Urothelium cell line (cell line): Measurements from ENCODE around the gene LEMD1.
"Not testable (repeated sequence)": the region's sequence is repeated elsewhere in the genome, so short reads cannot be mapped to it uniquely, and the experiment has no call there.

ENCODE experiments used
- DNase-seq: peaks from one replicate; pipeline ENCODE4 v3.0.0; 2011; ENCODE audit warnings: low spot score, mixed read lengths
- FAIRE-seq: peaks from 2 replicates; lab custom pipeline; 2011; peaks lifted over from hg19 to GRCh38; lab: Jason Lieb, UNC

Gene LEMD1

DNA sequence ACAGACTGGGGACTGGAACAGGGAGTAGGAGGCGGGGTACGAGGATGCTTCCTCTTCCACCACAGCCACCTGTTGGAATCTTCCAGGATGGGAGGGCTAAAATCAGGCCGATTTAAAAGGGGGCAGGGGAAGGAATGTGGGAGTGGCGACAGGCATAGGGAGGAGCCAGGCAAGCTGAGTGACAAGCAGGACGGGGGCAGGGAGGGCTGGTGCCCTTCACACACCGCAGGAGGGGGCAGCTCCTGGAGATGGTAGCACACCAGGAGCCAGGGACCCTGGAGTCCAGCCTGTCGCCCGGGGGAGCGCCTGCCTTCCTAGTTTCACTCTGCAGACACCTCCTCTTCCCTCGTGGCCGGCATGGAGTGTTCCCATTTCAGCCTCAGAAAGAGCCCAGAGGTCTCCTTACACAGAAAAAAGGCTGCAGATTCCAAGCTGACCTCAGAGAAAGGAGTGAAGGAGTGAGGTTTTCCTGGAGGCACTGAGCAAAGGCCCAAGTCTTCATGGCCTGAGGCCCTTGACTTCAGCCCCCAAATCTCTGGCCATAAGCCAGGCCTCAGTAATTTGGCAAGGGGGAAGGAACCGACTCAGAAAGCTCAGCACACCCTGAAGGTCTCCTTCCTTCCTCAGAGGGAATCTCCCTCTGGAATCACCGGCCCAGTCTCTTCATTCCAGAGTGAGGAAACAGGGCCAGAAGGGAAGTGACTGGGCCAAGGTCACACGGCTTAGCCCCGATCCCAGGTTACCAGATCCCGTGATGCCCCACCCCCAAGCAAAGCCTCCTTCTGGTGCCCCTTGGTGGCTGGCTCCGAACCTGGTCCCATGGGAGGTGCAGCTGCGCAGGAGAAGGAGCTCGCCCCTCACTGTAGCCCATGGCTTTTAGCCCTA, 25.8 kb upstream of the LEMD1 start:
- peak; percentile 86 for FAIRE-seq
- DNase-seq, result peak; percentile 69

DNA sequence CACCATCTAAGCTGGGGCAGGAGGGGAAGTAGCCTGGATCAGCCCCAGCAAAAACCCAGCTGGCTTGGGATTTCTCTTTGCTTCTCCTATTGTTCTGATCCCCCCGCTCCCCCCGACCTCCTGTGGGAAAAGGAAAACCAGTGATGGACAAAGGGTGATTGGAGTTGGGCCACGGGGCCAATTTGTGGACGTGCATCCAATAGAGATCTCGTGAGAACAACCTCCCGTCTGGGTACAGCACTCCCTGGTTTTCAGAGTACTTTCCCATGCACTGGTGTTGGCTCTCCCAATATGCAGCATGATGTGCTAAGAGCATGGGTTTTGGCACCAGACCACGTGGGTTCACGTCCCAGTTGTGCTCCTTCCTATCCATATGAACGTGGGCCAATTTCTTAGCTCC, 25.0 kb upstream of the LEMD1 start:
- FAIRE-seq (no peak), DNase-seq (no peak)

DNA sequence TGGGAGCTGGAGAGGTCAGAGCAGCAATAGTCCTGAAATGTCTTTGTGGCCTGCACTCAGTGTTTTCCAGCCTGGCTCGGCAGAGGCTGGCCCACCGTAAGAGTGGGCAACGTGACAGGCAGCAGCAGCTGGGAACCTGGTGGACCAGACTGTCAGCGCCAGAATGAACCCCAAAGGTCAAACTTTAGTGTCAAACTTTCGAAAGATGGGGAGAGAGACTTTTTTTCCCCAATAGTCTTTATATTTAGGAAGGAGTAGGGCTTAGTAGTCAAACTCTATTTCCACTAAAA, 23.7 kb upstream of the LEMD1 start:
- FAIRE-seq, result no peak
- DNase-seq, result no peak

DNA sequence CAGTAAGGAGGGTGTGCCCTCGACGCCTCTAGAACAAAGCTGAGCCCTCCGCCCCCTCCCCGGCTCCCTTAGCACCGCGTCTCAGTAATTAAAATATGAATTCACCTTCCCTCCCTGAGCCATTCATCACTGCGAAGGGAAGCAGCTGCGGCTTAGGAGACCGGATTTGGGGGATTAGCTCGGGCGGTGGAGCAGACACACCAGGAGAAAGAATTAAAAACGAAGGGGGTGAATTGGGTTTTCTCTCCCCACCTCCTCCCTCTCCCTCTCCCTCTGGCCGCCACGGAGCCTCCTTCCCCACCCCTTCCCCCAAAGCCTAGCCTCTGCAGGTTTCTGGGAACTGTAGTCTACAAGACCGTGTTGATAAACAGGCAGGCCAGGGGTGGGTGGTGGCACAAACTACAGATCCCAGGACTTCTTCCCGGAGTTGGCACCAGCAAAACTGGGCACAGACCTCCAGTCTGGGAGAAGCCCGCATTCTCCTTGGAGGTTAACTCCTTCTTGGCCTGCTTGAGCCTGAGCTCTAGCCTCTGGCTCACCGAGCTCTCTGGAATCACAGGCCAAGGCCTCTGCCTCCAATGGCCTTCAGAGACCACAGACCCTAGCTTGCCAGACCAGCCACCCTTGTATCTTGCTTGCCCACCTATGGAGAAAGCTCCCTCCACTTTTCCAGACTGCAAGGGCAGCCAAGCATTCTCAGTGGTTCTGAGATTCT, 23.2 kb upstream of the LEMD1 start:
- FAIRE-seq, result no peak
- DNase-seq, result peak; percentile 66

DNA sequence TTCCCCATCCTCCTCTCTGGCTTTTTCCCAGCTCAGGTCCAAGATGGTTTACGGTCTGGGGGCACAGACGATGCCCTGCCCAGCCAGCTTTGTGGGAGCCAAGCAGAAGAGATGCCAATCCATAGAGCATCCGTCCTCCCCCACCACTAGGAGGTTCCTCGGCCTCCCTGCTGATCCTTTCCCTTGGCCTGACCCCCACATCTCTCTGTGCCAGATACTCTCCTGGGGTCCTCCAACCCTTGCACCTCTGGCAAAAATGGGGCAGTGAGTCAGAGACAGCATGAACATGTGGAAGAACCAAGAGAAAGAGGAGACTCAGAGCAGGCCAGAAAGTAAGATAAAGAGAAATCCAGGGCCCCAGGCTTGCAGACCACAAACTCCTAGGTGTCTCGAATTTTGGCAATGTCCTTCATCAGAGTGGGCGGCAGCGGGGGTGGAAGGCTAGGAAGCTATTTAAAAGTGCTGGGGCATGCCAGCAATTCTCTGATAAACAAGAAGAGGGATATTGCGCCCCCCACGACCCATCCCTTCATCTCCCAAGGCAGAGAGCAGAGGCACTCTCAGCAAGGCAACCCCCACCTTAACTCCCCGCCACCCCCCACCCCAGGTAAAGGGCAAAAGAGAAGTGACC, 22.6 kb upstream of the LEMD1 start:
- no peak for FAIRE-seq
- no peak for DNase-seq

DNA sequence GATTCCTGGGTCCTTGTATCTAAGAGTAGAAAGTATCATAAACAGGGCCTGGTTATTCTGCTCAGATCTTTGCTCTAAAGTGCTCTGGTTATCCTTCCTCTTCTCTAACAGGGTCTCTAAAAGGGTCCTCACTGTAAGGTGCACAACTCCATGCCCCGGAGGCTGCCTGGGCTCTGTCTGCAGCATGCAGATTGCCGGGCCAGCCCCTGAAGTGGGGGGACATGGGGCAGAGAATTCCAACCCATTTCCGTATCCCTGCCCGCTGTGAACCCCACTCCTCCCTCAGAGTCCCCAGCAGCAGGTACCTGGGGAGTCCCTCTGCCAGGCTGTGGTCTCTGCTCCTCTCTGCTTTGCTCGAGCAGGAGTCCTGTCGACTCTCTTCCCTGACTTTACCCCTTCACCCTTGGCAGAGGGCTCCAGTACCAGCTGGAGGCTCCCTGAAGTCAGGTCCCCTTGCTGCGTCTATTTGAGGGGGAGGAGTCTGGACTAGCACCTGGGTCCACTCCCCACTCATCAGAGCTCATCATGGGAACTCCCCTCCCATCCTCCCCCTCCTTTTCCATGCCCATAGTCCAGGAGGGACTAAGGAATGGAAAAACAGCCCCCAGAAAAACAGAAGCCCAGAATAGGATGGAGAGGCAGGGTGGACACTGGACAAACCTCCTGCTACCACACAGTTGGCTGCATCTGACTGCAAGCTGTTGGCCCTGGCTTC, 21.9 kb upstream of the LEMD1 start:
- DNase-seq (no peak), FAIRE-seq (no peak)

DNA sequence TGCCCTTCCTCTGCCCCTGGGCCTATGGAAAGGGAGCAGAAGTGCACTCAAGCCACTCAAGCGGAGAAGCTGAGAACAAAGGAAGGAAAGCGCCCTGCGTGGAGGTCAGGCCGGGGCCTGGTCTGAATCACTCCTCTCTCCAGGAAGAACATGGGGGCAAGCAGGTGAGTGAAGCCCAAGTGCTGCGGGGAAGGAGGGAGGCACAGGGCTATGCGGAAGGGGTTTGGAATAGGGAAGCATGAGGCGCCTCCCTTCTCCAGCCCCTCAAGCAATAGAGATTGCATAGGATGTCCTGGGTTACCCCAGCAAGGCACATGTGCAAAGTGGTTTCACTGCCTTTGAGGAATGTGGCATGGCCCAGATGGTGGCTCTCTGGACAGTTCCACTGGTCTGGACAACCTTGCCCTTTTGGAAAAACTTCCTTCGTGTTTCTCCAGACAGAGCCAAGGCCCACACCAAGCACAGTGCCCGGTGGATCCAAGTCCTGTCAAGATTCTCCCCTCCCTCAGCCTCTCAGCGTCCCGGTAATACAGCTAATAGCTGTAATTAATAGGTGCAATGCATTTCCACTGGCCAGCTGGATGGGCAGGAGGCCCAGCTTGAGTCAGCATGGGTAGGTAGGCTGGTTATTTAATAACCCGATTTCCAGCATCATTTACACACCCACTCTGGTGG, 20.3 kb upstream of the LEMD1 start:
- FAIRE-seq (no peak), DNase-seq (no peak)

DNA sequence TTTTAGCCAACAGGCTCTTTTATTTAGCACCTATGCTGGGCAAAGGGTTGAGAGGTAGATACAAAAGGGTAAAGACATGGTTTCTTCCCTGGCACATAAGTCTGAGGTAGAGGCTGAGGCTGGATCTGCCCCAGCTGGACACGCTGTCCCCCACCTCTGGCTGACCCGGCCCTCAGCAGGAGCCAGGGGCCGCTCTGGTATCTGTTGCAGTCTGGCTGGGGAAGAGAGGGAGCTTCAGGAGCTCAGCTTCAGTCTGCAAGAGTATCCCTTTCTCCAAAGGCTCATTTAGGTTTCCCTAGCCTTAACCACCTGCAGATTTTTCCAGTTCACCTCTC, 19.8 kb upstream of the LEMD1 start:
- DNase-seq (no peak), FAIRE-seq (no peak)

DNA sequence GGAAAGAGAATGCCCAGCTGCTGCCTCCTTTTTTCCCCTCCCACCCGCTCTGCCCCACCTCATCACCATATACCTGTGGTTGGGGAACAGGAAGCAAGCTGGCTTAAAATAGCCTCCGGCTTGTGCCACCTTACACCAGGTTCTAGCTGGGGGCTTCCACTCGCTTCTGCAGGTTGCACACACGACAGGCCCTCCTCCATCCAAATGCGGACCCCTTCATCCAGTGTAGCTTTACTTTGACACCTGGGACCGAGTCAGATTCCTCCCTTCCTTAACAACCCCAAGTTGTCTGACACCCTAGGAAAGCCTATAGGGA, 19.4 kb upstream of the LEMD1 start:
- no peak for FAIRE-seq
- no peak for DNase-seq

DNA sequence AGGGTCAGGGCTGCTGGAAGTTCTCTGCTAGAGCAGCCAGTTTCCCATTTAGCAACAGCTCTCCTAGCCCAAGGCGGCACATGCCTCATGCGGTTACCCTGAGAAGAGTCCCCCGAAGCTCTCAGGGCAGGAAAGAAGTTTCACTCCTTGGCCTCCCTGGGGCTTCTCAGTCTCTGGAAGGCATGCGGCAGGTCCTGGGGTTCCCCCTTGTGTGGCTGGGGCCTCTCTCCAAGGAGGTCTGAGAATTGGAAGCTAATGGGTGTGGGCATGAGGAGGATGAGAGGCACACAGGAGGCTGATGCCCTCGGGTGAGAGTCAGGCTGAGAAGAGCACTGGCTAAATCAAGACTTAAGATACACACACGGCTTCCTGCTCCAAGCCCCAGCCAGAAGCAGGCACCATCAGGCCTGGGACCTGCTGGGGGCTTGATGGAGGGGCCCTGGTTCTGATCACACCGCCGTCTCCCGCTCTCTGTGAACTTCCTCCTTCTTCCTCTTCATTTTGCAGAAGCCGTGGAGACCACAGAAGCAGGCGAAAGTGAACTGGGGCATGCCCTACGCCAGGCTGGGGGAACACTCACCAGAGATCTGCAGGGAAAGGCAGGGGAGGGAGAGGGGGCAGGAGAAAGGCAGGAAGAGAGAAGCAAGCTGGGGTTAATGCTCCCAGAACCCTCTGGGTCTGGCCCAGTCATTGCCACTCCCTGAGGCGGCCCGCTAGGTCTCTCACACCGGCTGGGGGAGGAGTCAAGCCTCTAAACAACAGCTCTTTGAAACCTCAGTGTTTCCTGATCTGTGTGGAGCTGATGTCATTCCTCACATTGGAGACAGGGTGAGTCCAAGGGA, 18.8 kb upstream of the LEMD1 start:
- FAIRE-seq (no peak), DNase-seq (peak; percentile 88)

DNA sequence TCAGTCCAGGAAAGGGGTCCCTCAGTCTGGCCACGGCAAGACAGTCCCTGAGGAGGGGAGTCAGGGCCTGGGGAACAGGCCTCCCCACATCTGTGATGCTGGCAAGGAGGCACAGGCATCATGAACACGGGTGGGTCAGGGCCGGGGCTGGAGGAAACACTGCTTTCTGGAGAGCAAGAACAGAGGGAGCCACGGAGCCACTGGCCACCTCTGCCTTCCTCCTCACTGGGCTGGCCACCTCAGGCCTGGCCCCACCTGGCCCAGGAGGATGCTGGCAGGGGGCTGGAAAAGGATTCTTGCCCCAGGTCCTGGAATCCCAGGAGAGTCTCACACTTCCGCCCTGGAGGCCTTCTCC, 18.2 kb upstream of the LEMD1 start:
- FAIRE-seq, result no peak
- DNase-seq, result no peak

DNA sequence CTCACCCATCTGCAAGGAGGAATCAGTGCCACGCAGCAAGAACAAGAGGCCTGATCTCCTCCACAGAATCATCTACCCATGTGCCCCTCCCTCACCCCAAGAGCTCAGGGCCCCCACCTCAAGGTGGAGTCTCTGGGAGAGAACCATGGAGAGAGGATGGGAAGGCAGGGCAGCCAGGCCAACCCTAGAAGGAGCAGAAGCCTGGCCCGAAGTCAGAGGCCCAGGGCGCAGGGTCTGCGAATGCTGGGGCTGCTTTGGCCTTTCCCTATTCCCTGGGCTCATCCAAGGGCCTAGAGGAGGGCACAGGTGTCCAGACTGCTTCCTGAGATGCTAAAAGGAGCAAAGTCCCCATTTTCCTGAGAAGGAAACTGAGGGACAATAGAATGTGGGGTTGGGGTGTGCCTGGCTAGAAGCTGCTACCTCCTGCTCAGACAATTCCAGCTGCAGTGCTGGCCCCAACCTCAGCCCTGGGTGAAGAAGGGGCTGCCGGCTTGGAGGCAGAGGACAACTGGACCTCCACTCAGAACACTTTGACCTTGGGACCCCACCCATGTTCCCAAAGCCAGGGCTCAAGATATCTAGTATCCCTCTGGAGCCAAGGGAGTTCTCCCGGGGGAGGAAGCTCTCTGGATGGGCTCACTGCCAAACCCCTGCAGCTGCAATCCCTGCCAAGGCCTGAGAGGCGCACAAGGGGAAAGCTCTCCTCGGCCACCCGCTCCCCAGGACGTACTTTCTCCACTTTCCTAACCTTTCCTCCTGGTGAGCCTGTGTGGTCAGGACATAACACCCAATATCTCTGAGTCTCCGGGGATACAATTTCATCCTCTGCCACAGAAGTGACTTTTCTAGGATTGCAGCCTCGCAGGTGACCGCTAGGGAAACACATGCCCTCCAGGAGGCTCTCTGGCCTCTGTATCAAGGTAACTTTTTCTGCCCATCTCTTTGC, 16.6 kb upstream of the LEMD1 start:
- DNase-seq (peak; percentile 75), FAIRE-seq (no peak)

DNA sequence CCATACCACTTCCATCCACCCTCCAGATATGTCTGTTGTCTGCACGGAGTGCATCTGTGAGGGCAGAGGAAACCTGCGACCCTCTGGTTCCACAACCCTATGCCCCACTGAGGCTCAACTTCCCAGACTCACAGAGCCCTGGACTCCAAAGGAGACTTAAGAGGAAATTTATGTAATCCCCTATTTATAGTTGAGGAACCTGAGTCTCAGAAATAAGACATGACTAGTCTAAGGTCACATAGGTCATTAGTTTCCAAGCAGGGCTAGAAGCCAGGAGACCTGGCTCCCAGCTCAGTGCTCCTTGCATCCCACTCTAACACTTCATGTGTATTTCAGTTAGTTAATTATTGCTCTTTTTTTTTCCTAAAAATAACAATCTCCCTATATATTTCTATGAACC, 15.7 kb upstream of the LEMD1 start:
- FAIRE-seq (no peak), DNase-seq (no peak)

DNA sequence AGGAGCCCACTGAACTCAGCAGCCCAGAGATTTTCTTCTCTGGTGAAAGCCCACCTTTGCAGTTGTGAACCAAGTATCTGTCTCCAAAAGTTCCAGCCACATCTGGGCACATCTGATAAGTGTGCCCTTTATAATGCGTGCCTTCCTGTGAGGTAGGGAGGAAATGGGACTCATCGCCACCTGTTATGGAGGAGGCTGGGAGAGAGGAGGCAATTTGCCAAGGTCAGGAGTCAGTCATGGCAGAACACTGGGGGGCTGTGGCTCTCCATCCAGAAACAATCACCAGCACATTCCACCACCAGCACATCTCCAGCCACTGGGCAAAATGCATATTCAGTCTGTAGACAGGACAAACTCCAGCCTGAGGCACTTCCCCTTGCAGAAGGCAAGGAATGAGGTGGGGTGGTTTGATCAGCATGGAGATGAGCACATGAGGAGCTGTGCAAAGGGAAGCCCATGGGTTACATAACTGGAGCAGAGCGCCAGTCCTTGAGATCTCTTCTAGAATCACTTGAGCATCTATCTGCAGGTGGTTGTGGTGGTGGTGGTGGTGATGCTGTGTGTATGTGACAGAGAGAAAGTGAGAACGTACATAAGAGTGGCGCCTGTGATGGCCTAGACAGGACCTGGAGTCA, 15.0 kb upstream of the LEMD1 start:
- DNase-seq (no peak), FAIRE-seq (no peak)

DNA sequence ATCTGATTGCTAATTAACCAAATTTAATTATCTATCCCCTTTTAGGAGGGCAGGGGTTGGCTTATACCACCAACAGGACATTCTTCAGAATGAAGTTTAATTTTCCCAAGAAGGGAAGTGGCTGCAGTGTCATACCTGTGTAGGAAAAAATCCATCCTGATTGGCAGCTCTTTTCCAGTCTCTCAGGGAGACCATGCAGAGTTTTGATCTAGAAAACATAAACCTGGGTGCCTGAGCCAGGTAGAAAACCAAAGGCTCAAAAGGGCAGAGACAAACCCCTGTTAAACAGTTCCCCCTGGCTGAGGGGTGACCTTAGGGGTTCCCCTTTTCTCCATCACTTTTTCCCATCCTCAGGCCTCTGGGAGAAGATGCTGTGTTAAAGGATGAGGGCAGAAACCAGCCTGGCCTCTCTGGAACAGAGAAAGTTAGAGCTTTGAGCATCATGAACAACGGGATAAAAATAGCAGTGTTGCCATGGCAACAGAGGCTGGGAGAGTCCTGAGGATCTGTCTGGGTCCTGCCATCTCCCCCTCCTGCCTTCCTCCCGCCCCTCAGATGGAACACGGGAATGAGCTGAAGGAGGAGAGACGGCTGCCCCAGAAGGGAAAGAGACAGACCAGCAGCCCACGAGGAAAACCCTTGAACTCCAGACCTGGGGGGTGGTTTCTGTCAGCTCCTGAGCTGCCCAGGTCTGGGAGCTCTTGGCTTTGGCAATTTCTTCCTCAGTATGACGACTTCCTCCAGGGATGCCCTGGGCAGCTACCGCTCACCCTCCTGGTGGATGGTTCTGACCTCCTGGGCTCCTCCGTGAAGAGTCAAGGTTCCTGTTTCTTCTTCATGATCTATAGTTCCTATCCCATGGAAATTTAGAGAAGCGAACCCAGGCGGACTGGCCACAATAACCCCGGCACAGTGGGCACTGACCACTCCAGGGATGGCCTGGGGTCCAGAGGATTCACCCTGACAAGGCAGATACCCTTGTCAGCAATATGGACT, 14.0 kb upstream of the LEMD1 start:
- no peak for FAIRE-seq
- DNase-seq, result no peak

DNA sequence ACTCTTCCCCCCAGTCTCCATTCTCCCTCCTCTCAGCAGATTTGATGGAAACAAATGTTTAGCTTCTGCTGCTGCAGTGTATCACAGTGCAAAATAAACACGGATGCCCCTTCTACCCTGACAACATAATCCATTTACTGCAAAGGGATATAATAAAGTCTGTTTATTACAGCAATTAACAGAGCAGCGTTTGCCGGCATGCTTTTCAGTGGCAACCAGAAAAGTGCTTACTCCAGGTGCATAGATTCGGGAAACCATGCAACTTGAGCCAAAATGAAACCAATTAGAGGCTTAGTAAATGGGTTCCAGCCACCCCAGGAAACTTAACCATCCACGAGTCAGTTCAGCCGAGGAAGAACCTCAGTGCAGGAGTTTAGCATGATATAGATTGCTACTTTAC, 12.9 kb upstream of the LEMD1 start:
- FAIRE-seq (no peak), DNase-seq (no peak)

DNA sequence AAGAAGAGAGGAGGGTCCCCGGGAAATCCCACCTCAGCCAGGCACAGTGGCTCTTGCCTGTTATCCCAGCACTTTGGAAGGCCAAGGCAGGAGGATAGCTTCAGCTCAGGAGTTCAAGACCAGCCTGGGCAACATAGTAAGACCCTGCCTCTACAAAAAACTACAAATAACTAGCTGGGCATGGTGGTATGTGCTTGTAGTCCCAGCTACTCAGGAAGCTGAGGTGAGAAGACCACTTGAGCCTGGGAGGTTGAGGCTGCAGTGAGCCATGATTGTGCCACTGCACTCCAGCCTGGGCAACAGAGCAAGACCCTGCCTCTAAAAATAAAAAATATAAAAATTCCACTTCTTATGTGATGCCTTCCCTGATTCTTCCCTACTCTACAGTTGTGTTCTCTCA, 10.8 kb upstream of the LEMD1 start:
- FAIRE-seq, DNase-seq: not testable (repeated sequence)

DNA sequence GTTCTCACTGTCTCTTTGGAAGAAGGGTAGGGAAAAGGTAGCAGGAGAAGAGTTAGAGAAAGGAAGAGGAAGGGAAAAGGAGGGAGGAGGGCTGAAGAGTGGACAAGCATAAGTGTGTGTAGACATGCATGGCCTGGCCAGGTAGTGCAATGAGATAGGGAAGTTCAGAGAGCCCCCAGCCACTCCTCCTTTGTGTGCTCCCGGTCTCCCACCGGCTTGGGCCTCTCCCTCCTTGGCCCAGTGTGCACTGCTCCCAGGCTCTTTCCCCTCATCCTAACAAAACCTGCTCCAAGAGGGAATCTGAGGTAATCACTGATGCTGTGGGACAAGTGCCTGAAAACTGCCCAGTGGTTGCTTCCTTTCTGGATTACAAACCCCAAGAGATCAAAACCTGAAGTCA, 10.3 kb upstream of the LEMD1 start:
- DNase-seq (no peak), FAIRE-seq (no peak)
